ENCODE results near the gene DUS3L.

Gene DUS3L

DNA sequence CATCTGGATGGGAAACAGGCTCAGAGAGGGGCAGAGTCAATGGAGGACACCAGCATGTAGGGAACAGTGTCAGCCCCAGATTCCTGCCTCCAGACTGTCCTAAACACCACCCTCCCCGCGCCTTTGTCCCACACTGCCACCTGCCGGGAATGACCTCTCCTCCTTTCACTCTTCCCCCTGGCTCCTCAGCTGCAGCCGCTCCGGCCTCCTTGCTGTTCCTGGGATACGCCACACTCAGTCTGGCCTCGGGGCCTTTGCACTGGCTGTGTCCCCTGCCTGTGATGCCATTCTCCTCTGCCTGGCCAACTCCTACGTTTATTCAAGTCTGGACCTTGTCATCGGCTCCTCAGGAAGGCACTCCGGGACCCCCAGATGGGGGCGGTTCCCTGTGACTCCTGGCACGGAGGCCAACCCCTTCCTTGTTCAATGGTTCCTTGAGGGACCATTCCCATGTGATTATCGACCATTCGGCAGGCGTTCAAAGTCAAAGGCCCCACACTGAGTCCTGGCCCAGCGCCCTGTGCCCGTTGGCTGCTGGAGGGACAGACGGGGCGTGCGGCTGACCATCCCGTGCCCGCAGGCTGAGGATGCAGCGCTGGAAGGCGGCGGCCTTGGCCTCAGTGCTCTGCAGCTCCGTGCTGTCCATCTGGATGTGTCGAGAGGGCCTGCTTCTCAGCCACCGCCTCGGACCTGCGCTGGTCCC, 32.8 kb upstream of the DUS3L start:
- DNase-seq (ENCODE audit: low spot score) (no peak), FAIRE-seq (no peak)

DNA sequence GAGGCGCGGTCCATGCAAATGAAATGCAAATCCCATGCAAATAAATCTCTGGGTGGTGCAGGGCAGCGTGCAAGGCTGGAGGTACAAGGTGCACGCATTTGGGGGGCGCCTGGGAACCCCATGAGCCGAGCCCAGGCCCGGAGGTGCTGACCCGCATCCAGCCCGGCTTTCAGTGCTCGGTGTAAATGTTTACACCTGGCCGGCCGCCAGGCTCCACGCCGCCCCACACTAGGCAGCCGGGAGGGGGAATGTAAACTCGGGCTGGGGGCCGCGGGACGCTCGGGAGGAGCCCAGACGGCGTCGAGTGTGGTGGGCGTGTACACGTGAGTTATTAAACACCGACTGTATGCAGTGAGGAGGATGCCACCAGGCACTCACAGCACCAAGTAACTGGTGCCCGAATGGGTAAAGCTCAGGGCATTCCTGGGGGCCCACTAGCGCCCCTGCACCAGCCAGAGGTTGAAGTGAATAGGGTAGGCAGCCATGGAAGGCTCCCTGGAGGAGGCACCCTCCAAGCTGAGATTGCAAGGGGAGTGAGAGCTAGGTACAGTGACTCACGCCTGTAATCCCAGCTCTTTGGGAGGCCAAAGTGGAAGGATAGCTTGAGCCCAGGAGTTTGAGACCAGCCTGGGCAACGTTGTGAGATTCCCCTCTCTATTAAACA, 31.4 kb upstream of the DUS3L start:
- FAIRE-seq (no peak), DNase-seq (ENCODE audit: low spot score) (no peak)

- DNase-seq (ENCODE audit: low spot score) (no peak), FAIRE-seq (no peak)
These were observed 30.7 kb upstream of the DUS3L start for GRCh38 chr19:5821521-5822180.

- no peak for FAIRE-seq
- no peak for DNase-seq (ENCODE audit: low spot score)
These were observed 29.8 kb upstream of the DUS3L start for GRCh38 chr19:5820785-5821184.

- DNase-seq (ENCODE audit: low spot score) (no peak), FAIRE-seq (no peak)
These were observed 27.6 kb upstream of the DUS3L start for GRCh38 chr19:5818594-5818993.

DNA sequence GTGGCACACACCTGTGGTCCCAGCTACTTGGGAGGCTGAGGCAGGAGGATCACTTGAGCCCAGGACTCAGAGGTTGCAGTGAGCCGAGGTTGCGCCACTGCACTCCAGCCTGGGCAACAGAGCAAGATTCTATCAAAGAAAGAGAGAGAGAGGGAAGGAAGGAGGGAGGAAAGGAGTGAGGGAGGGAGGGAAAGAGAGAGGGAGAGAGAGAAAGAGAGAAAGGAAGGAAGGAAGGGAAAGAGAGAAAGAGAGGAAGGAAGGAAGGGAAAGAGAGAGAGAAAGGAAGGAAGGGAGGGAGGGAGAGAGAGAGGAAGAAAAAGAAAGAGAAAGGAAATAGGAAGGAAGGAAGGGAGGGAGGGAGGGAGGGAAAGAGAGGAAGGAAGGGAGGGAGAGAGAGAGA, 26.3 kb upstream of the DUS3L start:
- DNase-seq (ENCODE audit: low spot score) (no peak), FAIRE-seq (no peak)

- FAIRE-seq (no peak), DNase-seq (ENCODE audit: low spot score) (no peak)
These were observed 23.9 kb upstream of the DUS3L start for GRCh38 chr19:5814852-5815246.

GRCh38 chr19:5814123-5814851, 23.3 kb upstream of the DUS3L start:
- FAIRE-seq (no peak), DNase-seq (ENCODE audit: low spot score) (no peak)

GRCh38 chr19:5811117-5811516, 20.2 kb upstream of the DUS3L start:
- FAIRE-seq: no peak
- DNase-seq (ENCODE audit: low spot score): no peak

GRCh38 chr19:5809469-5809868, 18.5 kb upstream of the DUS3L start:
- FAIRE-seq (no peak), DNase-seq (ENCODE audit: low spot score) (no peak)

DNA sequence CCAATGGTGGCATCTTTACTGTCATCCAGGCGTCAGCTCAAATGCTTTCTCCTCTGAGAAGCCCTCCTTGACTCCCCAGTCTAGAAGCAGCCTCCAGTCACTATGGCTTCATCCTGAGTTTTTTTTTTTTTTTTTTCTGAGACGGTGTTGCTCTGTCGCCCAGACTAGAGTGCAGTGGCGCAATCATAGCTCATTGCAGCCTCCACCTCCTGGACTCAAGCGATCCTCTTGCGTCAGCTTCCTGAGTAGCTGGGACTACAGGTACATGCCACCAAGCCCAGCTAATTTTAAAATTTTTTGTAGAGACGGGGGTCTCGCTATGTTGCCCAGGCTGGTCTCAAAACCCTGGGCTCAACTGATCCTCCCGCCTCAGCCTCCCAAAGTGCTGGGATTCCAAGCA, 18.1 kb upstream of the DUS3L start:
- FAIRE-seq: no peak
- no peak for DNase-seq (ENCODE audit: low spot score)

DNA sequence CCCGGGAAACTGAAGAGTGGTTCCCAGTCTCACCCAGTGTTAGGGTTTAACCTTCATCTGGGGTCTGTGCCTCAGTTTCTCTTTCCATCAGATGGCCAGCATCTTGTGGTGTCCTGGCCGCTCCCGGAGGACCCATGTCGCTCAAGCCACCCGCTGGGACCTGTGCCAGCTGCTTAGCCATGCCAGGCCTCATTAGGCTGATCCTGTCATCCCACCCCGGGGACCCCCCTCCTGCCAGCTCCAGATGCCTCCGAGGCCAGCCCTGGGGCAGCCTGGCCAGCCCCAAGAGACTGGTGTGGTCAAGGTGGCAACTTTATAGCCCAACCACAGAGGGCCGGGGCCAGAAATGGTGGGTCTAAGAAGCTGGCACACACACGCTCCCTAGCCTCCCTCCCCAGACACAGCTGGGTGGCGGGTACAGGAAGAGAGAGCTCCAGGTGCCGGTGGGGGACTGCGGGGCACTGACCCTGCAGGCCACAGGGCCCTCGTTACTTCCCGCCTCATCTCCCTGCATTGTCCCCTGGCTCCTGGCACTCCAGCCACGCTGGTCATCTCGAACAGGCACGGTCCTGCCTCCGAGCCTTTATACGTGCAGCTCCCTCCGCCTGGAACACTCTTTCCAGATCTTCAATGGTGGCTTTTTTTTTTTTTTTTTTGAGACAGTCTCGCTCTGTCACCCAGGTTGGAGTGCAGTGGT, 17.3 kb upstream of the DUS3L start:
- FAIRE-seq: no peak
- no peak for DNase-seq (ENCODE audit: low spot score)

DNA sequence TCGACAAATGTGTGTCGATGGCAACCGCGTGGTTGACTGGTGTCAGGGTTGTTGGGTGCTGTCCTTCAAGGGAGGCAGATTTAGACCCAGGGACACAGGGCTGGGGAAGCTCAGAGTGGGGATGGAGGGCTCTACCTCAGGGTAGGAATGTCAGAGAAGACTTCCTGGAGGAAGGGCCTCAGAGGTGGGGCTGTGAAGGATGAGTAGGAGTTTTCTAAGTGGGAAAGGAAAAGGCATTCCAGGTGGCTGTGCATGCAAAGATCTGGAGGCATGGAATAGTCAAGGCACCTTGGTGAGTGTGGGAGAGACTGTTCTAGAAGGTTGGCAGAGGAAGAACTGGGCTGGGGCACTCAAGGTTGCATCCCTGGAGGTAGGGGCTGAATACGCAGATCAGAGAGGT, 15.9 kb upstream of the DUS3L start:
- no peak for DNase-seq (ENCODE audit: low spot score)
- FAIRE-seq: no peak

DNA sequence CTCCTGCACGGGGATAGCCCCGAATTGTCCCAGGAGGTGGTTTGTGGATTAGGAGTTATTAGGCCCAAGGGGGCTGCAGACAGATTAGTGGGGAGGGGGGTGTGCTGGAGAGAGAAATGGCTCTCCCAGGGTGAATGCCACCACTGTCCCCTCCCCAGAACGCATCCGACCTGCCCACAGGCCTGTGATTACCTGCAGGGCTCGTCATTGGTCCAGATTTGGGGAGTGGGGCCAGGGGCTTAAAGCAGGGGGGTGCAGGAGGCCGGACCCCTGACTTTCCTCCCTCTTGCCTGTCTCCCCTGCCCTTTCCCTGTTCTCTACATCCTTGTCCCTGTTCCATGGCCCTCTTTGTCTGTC, 15.1 kb upstream of the DUS3L start:
- no peak for DNase-seq (ENCODE audit: low spot score)
- FAIRE-seq: no peak

DNA sequence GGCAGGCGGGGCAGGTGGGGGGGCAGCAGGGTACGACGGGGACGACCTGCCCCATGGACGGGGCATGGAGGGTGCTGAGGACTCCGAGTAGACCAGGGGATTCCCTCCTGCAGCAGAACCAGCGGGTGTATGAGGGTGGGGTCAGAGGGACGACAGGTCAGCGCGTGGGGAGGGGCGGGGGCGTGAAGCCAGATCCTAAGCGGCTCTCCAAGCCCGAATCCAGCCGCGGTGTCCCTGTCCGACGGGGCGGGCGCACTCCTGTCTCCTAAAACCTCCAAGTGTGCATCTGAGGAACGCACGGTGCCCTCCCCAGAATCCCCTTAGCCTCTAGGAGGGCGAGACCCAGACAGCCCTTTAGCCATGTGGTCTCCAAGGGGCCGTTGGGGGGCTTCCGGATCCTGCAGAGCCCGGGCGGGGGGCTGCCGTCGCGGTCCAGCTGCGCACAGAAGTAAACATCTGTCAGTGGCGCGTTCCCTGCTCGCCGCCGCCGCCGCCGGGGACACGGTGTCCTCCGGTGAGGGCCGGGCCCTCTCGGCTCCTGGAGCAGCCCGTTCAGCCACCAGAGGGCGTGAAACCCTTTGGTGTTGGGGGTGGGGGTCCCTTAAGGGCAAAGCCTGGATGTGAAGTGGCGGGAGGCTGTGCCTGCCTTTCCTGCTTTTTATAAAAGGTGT, 14.6 kb upstream of the DUS3L start:
- DNase-seq (ENCODE audit: low spot score): no peak
- FAIRE-seq: no peak

GRCh38 chr19:5804516-5805461, 13.8 kb upstream of the DUS3L start, which contains the start of gene NRTN:
TSS of gene NRTN (plus strand) at chr19:5805067. CDS start at chr19:5824166, 19,099 bp downstream.
- FAIRE-seq (no peak), DNase-seq (ENCODE audit: low spot score) (no peak)

GRCh38 chr19:5803752-5804515, 13.0 kb upstream of the DUS3L start:
- FAIRE-seq (no peak), DNase-seq (ENCODE audit: low spot score) (peak; percentile 70)

- DNase-seq (ENCODE audit: low spot score): no peak
- no peak for FAIRE-seq
These were observed 12.4 kb upstream of the DUS3L start for GRCh38 chr19:5803441-5803751.

Data from RCC 7860 (cell line).